Sigmoid colon (tissue), 7 donors: ENCODE results near the gene ETV2. TPM values are rescaled to one million over a fixed set of nuclear protein-coding genes. Genes with fewer than 3 reads are reported as not detected.

Experiments
- DNase-seq: peaks from one replicate; pipeline ENCODE4 v3.0.0-alpha.2; 2019
- H3K27ac ChIP-seq, 4 donors: fragments of 200-600 bp; sonication (generic); one replicate each; pipeline ENCODE4 v1.5.1; 2016 to 2019; ENCODE audit warnings: mild to moderate bottlenecking in 1 of 4
- H3K27me3 ChIP-seq, 3 donors: fragments of 200-600 bp; sonication (generic); one replicate each; pipeline ENCODE4 v1.5.1; 2019; ENCODE audit warnings: mild to moderate bottlenecking in 1 of 3
- H3K36me3 ChIP-seq, 4 donors: fragments of 200-600 bp; sonication (generic); one replicate each; pipeline ENCODE4 v1.5.1; 2016 to 2019
- H3K4me1 ChIP-seq, 4 donors: fragments of 200-600 bp; sonication (generic); one replicate each; pipeline ENCODE4 v1.5.1; 2017 to 2019
- H3K4me3 ChIP-seq, 4 donors: fragments of 200-600 bp; sonication (generic); one replicate each; pipeline ENCODE4 v1.5.1; 2017 to 2019; ENCODE audit warnings: mild to moderate bottlenecking in 2 of 4, moderate library complexity in 1 of 4
- H3K9me3 ChIP-seq, 4 donors: fragments of 200-600 bp in 3 of 4; sonication (generic) in 3 of 4; one replicate each; pipeline versions ENCODE4 v1.5.1 to v1.6.1; 2013 to 2019
- CTCF ChIP-seq, 4 experiments: fragments of 450-650 bp in 3 of 4; fragments of 200-600 bp in 1 of 4; IDR thresholded peaks; one replicate each; pipeline ENCODE4 v1.5.1; 2016 to 2019; ENCODE audit warnings: antibody characterized with exemption in 4 of 4, mild to moderate bottlenecking in 3 of 4, moderate library complexity in 2 of 4
- EP300 ChIP-seq, 4 donors: sonication (generic); formaldehyde crosslinking; IDR thresholded peaks; one replicate each; pipeline ENCODE4 v1.6.1; 2017; ENCODE audit warnings: antibody characterized with exemption in 4 of 4
- POLR2A ChIP-seq, 2 donors: fragments of 450-650 bp; IDR thresholded peaks; one replicate each; pipeline ENCODE4 v1.6.1; 2016; ENCODE audit warnings: antibody characterized with exemption in 2 of 2, mild to moderate bottlenecking in 2 of 2, moderate library complexity in 2 of 2
- POLR2AphosphoS5 ChIP-seq, 4 donors: sonication (generic); formaldehyde crosslinking; IDR thresholded peaks; one replicate each; pipeline ENCODE4 v1.6.1; 2017; ENCODE audit warnings: antibody characterized with exemption in 4 of 4
- WGBS, 2 donors: extraction: QIAGEN DNeasy Blood & Tissue Kit; methylation state at CpG; one replicate each; pipeline ENCODE4 v1.1.7; 2013; 5-methylcytosine and 5-hydroxymethylcytosine counted together
- intact Hi-C: fragments of 100-400 bp; cut with DNase I; formaldehyde crosslinking; loops from one replicate; pipeline ENCODE4 v1.15.1; 2023
- polyA plus RNA-seq, 3 donors: library from polyadenylated mRNA; stranded (reverse); fragments of 200-250 nt; gene quantifications; one replicate each; pipeline ENCODE4 v1.2.3, GENCODE V29; 2013
- total RNA-seq, 4 donors: library from RNA; depleted of rRNA; stranded (reverse); fragments of >200 nt; gene quantifications; one replicate each; pipeline ENCODE4 v1.1.0, GENCODE V29; 2016
- donor health status: healthy with polysubstance abuse.
- donor health status: Bipolar disorder and iron deficiency.
- donor health status: healthy.

ETV2 gene
- total and polyA plus RNA-seq, 7 donors: 0.55 to 5.4 (median 2.2) TPM; not detected in 1

- no peak for DNase-seq
- peaks cover 0 to 22% (median 18%) of the 10 kb centered on the region in 4 donors for H3K4me1 ChIP-seq
- 11 to 20% methylated on average over 9 of the region's 9 CpGs for WGBS, 2 donors
- H3K4me3 ChIP-seq: peak overlapping the region; percentile 70 to 99 (median 86)
- intact Hi-C loops: loop anchor here (1.0 to 5.0 kb wide), 4 partner anchors 15 to 89 kb away; partner anchors contain the start of genes HAUS5, KMT2B and TMEM147
- H3K27me3 ChIP-seq: no peaks in the 10 kb centered on the region
- H3K27ac ChIP-seq: peak overlapping the region; percentile 90 to 98 (median 94)
- H3K36me3 ChIP-seq: peaks cover 14 to 30% (median 26%) of the 10 kb centered on the region in 4 donors
- no peaks in the 10 kb centered on the region for H3K9me3 ChIP-seq
- TF ChIP-seq EP300 (IDR thresholded peaks at IDR 0.05) (no peak), POLR2AphosphoS5 (IDR thresholded peaks at IDR 0.05) (no peak), CTCF (IDR thresholded peaks at IDR 0.05) (no peak)
Measured at GRCh38 chr19:35628264-35628564, 13.3 kb upstream of the ETV2 start.

GRCh38 chr19:35628565-35629331 is 12.8 kb upstream of the ETV2 start, which contains the start of gene RBM42:
RBM42 (plus strand) TSS chr19:35629036; CDS start chr19:35629154, 118 bp downstream.
- Histone ChIP-seq H3K9me3 (no peaks in the 10 kb centered on the region), H3K27me3 (no peaks in the 10 kb centered on the region), H3K4me1 (peaks cover 0 to 22% (median 18%) of the 10 kb centered on the region in 4 donors), H3K27ac (peak within 1 kb of the TSS; percentile 90 to 98 (median 94)), H3K36me3 (peaks cover 17 to 35% (median 31%) of the 10 kb centered on the region in 4 donors), H3K4me3 (peak within 1 kb of the TSS; percentile 70 to 99 (median 86))
- 0% methylated on average over 56 of the region's 56 CpGs for WGBS, 2 donors
- intact Hi-C loops: loop anchor here (1.0 to 5.0 kb wide), 4 partner anchors 14 to 89 kb away; partner anchors contain the start of genes HAUS5, KMT2B and TMEM147
- TF ChIP-seq EP300 (IDR thresholded peaks at IDR 0.05): peak in 2 of 4 donors; percentile 21 to 31
- no peak for TF ChIP-seq CTCF (IDR thresholded peaks at IDR 0.05)
- peak; percentile 55 to 66 for TF ChIP-seq POLR2A (IDR thresholded peaks at IDR 0.05)
- peak; percentile 85 to 95 (median 93) for TF ChIP-seq POLR2AphosphoS5 (IDR thresholded peaks at IDR 0.05)
- peak; percentile 99 for DNase-seq

GRCh38 chr19:35629332-35629633 is 12.3 kb upstream of the ETV2 start:
- Histone ChIP-seq H3K36me3 (peaks cover 22 to 41% (median 36%) of the 10 kb centered on the region in 4 donors), H3K4me1 (peaks cover 0 to 22% (median 18%) of the 10 kb centered on the region in 4 donors), H3K9me3 (no peaks in the 10 kb centered on the region), H3K27me3 (no peaks in the 10 kb centered on the region), H3K27ac (peak overlapping the region; percentile 90 to 98 (median 94)), H3K4me3 (peak overlapping the region; percentile 70 to 99 (median 86))
- TF ChIP-seq POLR2AphosphoS5 (IDR thresholded peaks at IDR 0.05): no peak
- TF ChIP-seq EP300 (IDR thresholded peaks at IDR 0.05): no peak
- TF ChIP-seq POLR2A (IDR thresholded peaks at IDR 0.05): no peak
- TF ChIP-seq CTCF (IDR thresholded peaks at IDR 0.05): no peak
- no peak for DNase-seq
- WGBS, 2 donors: 3 to 5% methylated on average over 15 of the region's 15 CpGs
- intact Hi-C loops: loop anchor here (2.0 to 5.0 kb wide), 3 partner anchors 14 to 88 kb away; partner anchors contain the start of genes KMT2B and TMEM147

- no peak for DNase-seq
- Histone ChIP-seq H3K36me3 (peaks cover 44 to 80% (median 64%) of the 10 kb centered on the region in 4 donors), H3K27me3 (no peaks in the 10 kb centered on the region), H3K4me3 (no peak overlapping the region), H3K4me1 (peaks cover 0 to 14% (median 14%) of the 10 kb centered on the region in 4 donors), H3K9me3 (no peaks in the 10 kb centered on the region), H3K27ac (no peak overlapping the region)
- 93 to 95% methylated on average over 29 of the region's 29 CpGs for WGBS, 2 donors
- TF ChIP-seq EP300 (IDR thresholded peaks at IDR 0.05) (no peak), POLR2AphosphoS5 (IDR thresholded peaks at IDR 0.05) (no peak), CTCF (IDR thresholded peaks at IDR 0.05) (no peak), POLR2A (IDR thresholded peaks at IDR 0.05) (no peak)
- intact Hi-C loops: no loop called here
Measured at GRCh38 chr19:35633727-35634440, 7.7 kb upstream of the ETV2 start.
